Measurements from ENCODE around the gene SNAP91. TPM values are rescaled to one million over a fixed set of nuclear protein-coding genes. Genes with fewer than 3 reads are reported as not detected.

SNAP91 gene
- total RNA-seq, 1 experiment from 2014 or later, result 1.3 TPM

DNA sequence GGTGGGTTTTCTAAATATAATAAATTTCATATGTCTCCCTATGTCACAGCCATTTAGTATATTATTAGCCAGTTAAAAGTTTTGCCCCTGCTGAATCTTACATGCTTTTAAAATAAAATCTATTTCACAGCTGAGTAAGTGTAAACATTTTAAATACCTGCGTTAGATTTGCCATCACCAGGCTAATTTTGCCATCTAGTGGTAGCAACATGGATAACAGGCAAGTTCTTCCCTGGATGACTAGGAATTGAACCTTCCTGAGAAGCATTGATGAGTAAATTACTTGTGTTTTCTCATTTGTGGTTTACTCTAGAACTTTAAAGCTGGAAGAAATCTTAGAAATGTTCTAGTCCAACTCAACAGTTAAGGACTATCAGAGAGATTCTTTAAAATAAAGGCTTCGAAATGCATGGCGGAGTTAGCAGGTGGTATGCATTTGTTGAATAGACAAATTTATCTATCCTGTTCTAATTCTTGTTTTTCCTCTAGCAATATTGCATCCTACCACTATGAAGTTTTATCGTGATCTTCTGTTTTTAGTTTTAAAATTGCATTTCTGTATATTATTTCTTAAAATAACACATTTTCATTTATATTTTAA, 193.9 kb downstream of the SNAP91 start:
- H2BK120ac ChIP-seq (ENCODE audit: low read depth, low read length, poor library complexity, severe bottlenecking), result no peak overlapping the region
- H4K91ac ChIP-seq (ENCODE audit: insufficient read length, low read depth, low read length), result no peak overlapping the region
- peaks cover 7% of the 10 kb centered on the region for H3K27me3 Mint-ChIP-seq (ENCODE audit: low read depth)
- H3K4me1 ChIP-seq (ENCODE audit: insufficient read depth, low read length), result peaks cover 4% of the 10 kb centered on the region
- H2AK5ac ChIP-seq (ENCODE audit: insufficient read length, low read length), result no peak overlapping the region
- H2AFZ ChIP-seq (ENCODE audit: low read length), result no peak overlapping the region
- WGBS (ENCODE audit: extremely low coverage, insufficient read length, low lambda C conversion rate), result no CpG with 5 or more reads among the region's 4 CpGs
- H3K14ac ChIP-seq (ENCODE audit: insufficient read depth, low read length), result no peak overlapping the region
- H3K79me2 ChIP-seq (ENCODE audit: insufficient read depth, low read length), result no peaks in the 10 kb centered on the region
- no peak overlapping the region for H2BK20ac ChIP-seq (ENCODE audit: low read depth, low read length, poor library complexity, severe bottlenecking)
- H4K20me1 ChIP-seq (ENCODE audit: control insufficient read depth, insufficient read depth, insufficient read length), result no peaks in the 10 kb centered on the region
- H3T11ph ChIP-seq (ENCODE audit: low read length), result no peak overlapping the region
- H3K4me2 ChIP-seq (ENCODE audit: insufficient read depth, insufficient read length, low read length), result no peak overlapping the region
- H3K27me3 ChIP-seq (ENCODE audit: insufficient read depth, low read length), result no peaks in the 10 kb centered on the region
- no peak overlapping the region for H3K9ac ChIP-seq (ENCODE audit: extremely low read depth, insufficient read length, low read length)
- H3K79me1 ChIP-seq (ENCODE audit: insufficient read depth, low read depth, low read length, poor library complexity, severe bottlenecking), result no peaks in the 10 kb centered on the region
- no peak overlapping the region for H3K56ac ChIP-seq (ENCODE audit: insufficient read length, low read depth, low read length)
- H3K4me3 Mint-ChIP-seq, result no peak overlapping the region
- no peak overlapping the region for H4K5ac ChIP-seq (ENCODE audit: insufficient read length, low read depth, low read length)
- no peaks in the 10 kb centered on the region; a peak in 1 of 7 replicates for H3K36me3 Mint-ChIP-seq (ENCODE audit: insufficient read depth in 1 of 3, low read depth in 3 of 3)
- H3K23me2 ChIP-seq (ENCODE audit: insufficient read length, low read depth, low read length, poor library complexity, severe bottlenecking), result peaks cover 4% of the 10 kb centered on the region
- no peaks in the 10 kb centered on the region; a peak in 1 of 5 replicates for H3K9me3 Mint-ChIP-seq
- DNase-seq, result no peak
- H3K23ac ChIP-seq (ENCODE audit: insufficient read length, low read depth, low read length), result no peak overlapping the region
- H3K18ac ChIP-seq (ENCODE audit: insufficient read length, low read depth, low read length), result no peak overlapping the region
- no peaks in the 10 kb centered on the region for H3K9me3 ChIP-seq (ENCODE audit: control insufficient read depth, low read depth, low read length)
- peaks cover 34 to 36% of the 10 kb centered on the region in 2 experiments for H3K4me1 Mint-ChIP-seq
- no peak overlapping the region for H2BK5ac ChIP-seq (ENCODE audit: insufficient read length, low read length)
- H3K4ac ChIP-seq (ENCODE audit: low read depth, low read length), result no peak overlapping the region
- no peak overlapping the region for H2BK15ac ChIP-seq (ENCODE audit: low read depth, low read length)
- H3K27ac ChIP-seq (ENCODE audit: insufficient read length, low read depth, low read length), result no peak overlapping the region
- no peak overlapping the region for H2BK12ac ChIP-seq (ENCODE audit: insufficient read length, low read depth, low read length)
- no peak overlapping the region for H4K8ac ChIP-seq (replicated peaks; ENCODE audit: insufficient read length, low read depth, low read length)
- no peak overlapping the region for H3K27ac Mint-ChIP-seq
- TF ChIP-seq, protein P1, sequence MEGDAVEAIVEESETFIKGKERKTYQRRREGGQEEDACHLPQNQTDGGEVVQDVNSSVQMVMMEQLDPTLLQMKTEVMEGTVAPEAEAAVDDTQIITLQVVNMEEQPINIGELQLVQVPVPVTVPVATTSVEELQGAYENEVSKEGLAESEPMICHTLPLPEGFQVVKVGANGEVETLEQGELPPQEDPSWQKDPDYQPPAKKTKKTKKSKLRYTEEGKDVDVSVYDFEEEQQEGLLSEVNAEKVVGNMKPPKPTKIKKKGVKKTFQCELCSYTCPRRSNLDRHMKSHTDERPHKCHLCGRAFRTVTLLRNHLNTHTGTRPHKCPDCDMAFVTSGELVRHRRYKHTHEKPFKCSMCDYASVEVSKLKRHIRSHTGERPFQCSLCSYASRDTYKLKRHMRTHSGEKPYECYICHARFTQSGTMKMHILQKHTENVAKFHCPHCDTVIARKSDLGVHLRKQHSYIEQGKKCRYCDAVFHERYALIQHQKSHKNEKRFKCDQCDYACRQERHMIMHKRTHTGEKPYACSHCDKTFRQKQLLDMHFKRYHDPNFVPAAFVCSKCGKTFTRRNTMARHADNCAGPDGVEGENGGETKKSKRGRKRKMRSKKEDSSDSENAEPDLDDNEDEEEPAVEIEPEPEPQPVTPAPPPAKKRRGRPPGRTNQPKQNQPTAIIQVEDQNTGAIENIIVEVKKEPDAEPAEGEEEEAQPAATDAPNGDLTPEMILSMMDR (conservative IDR thresholded peaks at IDR 0.05), result peak; percentile 93
